Endometrium (tissue), 2 donors: ENCODE data around the gene KDM7A.

Experiments
- FAIRE-seq: peaks from 2 replicates; lab custom pipeline; 2012; peaks lifted over from hg19 to GRCh38; lab: Jason Lieb, UNC
- donor health status: control.
- donor health status: control.

KDM7A gene

DNA sequence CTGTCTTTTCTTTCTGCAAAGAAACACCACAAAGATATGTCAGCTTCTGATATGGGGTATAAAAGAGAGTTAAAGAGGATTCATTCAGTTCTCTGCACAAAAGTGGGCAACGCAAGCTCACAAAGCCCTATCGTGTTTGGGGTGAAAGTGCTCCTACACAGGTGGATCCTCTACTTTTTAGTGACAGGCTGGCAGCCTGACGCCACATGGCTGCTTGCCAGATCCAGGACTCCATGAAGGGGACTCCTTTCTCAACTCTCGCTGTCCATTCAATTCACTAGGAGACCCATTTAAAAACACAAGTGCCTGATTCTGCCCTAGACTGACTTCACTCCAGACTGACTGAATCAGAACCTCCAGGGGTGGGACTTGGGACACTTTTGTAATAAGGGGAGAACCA is 122.0 kb downstream of the KDM7A start:
- no peak for FAIRE-seq

DNA sequence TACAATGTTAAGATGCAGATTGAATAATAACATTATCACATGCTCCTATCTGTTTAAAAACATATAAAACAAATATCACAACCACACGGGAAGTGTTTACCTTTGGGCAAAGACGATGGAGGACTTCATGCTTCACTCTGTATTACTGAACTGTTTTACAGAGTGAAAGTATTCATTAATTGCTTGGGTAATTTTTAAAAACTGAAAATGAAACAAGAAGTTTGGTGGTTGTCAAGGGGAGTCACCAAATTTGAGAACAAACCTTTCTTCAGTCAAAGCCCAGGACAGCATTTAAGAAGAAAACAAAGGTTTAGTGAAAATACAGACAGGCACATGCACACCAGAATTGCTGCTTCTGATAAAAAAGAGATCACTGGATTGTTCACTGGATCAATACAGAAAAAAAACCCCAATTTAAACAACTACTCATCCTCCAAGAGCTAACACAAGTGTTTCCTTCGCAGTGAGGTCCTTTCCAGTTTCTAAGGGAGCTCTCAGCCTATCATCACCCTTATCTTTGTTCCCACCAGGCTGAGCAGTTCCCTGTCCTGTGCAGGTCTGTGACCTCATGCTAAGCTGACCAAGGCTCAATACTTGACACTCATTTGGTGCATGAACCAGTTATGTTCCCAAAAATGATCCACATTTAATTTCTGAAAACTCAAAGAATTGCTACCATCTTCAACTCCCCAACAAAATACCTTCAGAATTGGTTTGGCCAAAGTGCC is 122.8 kb downstream of the KDM7A start:
- FAIRE-seq = no peak

DNA sequence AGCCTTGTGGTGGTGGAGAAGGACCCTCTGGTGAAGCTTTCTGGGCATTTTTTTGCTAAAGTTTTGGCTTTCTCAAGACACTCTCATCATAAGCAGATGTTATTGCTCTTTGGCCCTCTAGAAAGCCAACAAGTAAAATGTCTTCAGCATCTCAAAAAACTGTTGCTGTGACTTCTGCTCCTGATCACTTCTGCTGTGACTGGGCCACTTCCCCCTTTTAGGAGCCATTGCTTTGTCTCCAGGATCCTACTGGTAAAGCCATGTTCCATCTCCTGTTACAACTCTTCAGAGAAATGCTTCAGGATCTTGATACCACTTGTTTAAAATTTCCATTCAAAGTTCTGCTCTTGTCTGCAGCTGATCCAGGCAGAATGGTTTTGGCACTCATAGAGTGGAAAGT is 125.0 kb downstream of the KDM7A start:
- no peak for FAIRE-seq

DNA sequence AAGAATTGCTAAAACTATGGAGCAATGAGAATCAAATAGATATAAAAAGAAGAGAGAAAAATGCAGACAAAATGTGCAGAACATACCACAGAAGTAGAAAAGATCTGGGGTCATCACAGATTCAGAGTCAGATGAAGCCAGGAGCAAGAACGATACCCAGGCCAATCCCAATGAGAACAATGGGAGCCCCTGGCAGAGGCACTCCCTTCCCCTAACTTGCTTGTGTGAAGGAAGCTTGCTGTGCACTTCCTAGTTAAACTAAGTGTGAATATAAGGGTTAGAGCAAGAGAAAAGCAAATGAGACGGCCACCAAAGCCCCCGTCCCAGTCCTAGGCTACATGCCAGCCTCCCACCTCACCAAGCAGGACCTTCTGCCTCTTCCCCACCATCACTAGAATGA is 126.7 kb downstream of the KDM7A start:
- FAIRE-seq = no peak

DNA sequence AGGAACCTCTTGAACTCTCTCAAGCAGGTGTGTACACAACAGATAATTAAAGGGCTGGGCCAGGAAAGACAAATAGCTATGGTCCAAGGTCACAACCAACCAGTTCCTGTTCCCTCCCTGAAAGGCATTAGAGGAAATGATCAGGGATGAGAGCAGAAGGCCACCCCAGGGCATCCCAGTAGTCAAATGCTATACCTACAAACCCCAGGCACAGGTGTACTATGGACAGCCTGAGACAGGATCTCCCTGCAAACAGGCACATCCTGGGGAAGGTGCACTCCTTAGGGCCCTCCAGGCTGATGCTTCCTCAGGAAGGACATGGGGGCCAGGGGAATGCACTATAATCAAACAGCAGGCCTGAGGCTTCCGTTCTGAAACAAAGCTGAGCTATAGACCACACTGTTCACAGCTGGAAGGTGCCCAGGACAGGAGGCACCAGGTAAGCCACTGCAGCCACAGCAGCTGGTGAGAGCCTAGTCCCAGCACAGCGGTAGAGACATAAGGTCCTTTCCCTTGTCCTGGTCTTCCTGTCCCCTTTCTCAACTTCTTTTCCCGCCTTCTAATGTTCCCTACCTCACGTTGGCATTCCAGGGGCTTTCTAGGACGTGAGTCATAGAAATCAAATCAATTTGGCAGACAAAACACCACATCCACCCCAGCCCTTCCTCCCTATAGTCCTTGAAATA is 127.3 kb downstream of the KDM7A start:
- no peak for FAIRE-seq

DNA sequence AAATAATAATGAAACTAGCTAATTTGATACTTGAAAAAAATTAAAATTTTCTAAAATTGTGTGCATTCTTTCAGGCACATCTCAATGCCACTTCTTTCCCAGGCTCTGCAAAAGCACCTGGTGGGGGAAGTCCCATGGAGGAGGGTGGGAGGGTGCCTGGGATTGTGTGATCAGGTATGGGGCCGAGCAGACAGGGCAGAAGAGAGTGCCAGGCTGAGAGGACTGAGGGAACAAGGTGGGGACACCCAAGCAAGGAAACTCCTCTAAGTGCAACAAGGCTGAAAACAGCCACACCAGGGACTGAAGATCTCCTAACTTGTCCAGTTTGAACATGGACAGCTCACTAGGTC is 127.8 kb downstream of the KDM7A start:
- no peak for FAIRE-seq

DNA sequence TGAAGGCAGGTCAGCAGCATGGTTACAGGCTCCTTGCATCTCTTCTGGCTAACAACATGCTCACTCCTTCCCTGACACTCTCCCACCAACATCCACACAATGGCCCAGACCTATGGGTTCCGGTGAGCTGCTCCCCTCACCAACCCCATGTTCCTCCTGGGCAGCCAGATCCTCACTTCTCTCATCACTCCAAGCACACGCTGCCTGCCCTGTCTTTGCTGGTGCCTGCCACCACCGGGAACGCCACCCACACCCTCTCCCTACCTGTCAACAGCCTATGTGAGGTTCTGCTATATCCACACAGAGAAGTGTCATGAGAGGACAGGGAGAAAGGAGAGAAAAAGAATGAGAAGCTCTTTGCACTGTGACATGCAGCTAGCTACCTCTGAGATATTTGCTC is 128.6 kb downstream of the KDM7A start:
- no peak for FAIRE-seq

DNA sequence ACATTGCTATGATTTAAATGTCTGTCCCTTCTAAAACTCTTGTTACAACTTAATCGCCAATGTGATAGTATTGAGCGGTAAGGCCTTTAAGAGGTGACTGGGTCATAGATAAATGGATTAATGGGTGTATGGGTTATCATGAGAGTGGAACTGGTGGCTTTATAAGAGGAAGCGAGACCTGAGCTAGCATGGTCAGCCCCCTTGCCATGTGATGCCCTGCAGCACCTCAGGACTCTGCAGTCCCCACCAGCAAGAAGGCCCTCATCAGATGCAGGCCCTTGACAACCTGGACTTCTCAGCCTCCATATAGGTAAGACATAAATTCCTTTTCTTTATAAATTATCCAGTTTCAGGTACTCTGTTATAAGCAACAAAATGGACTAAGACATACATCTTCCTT is 129.6 kb downstream of the KDM7A start:
- no peak for FAIRE-seq

DNA sequence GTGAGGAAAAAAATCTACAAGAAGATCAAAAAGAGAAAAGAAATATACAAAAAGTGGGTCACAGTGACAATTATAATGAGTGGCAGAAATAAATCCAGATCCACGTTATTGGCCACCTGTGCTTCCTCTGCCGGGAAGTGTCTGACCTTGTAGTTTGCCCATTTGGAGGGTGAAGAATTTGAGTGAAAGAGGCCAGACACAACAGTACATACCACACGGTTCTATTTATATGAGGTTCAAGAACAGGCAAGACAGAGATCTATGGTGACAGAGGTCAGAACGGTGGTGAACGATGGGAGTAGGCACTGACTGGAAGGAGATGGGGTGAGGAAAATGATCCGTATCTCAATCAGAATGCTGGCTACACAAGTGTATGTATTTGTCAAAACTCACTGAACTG is 131.1 kb downstream of the KDM7A start:
- FAIRE-seq = no peak

DNA sequence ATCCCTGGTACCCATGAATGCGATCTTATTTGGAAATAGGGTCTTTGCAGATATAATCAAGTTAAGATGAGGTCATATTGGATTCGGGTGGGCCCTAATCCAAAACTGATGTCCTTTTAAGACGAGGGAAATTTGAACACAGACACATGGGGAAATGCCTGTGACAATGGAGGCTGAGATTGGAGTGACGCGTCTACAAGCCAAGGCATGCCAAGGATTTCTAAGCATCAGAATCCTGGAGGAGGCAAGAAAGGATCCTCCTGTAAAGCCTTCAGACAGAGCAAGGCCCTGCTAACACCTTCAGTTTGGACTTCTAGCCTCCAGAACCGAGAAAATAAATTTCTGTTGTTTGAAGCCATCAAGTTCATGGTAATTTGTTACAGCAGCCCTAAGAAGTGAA is 132.5 kb downstream of the KDM7A start:
- FAIRE-seq = no peak

DNA sequence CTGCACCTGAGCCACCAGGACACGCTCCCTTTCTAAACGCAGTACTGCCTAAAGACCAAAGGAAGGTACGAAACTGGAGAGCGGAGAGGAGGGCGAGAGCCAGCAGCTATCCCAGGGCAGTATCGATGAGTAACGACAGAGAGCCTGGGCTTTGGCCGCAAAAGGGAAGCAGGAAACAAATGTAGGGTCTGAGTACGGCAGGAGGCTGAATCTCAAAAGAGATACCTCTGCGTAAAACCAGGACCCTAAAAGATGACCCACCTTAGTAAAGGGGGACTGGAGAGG is 134.5 kb downstream of the KDM7A start:
- FAIRE-seq = no peak

DNA sequence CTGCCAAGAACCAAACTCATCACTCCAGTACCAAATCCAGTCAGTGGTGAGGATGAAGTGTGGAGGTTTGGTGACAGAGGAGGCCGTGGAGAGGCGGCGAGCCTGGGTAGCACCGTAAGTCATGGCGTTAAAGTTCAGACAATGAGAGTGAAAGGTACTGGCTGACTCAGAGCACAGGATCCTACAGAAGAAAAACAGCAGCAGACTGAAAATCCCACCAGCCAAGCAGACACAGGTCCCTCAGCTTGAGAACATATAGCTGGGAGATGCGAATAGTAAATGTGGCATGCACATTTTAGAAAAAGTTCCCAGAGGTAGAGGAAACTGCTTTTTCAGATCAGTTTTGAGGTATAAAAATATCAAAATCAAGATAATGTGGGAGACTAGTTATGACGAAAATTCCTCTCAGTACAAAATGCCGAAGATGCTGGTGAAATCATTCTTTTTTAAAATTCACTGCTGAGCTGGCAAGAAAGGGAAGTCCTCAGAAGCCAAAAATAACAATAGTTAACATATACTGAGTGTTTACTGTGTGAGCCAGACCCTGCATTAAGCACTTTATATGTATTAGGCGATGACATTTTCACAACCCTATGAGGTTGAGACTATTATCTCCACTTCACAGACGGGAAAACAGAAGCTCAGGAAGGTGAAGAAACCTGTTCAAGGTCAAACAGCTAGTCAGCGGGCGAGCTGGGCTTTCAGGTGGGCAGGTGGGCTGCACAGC is 135.0 kb downstream of the KDM7A start:
- FAIRE-seq = no peak

DNA sequence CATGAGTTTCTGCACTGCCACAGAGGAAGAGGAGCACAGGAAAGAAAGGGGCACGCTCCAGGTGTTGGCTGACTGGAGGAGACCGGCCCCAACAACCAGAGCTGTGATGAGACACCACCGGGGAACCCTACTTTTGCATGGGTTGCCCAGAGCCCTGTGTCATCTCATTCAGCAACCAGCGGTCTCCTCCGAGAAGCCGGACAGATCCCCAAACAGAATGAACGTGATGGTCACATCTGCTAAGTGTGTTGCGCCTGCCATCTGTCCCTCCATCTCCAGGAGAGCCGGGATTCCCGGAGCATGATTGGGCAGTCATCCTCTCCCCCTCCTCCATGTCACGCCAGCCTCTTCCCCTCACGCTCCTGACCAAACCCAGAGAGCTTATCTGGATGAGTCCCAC is 136.9 kb downstream of the KDM7A start:
- FAIRE-seq = no peak

DNA sequence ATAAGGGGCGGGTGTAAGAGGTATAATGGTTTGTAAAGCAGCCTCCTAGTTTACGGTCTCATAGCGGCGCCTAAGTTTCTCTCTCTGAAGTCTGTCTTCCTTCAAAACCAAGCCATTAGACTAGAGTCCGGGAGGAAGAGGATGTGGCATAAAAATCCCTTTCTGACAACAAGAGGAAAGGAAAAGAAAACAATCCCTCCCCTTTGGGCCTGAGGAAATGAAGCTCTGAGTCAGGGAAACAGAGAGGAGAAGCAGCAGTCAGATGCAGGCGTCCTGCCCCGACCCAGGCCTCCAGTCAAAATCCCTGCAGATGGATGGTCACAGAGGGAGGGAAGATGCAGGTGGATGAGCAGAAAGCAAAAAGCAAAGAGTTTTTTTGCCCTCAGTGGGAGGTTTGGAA is 137.7 kb downstream of the KDM7A start:
- no peak for FAIRE-seq

DNA sequence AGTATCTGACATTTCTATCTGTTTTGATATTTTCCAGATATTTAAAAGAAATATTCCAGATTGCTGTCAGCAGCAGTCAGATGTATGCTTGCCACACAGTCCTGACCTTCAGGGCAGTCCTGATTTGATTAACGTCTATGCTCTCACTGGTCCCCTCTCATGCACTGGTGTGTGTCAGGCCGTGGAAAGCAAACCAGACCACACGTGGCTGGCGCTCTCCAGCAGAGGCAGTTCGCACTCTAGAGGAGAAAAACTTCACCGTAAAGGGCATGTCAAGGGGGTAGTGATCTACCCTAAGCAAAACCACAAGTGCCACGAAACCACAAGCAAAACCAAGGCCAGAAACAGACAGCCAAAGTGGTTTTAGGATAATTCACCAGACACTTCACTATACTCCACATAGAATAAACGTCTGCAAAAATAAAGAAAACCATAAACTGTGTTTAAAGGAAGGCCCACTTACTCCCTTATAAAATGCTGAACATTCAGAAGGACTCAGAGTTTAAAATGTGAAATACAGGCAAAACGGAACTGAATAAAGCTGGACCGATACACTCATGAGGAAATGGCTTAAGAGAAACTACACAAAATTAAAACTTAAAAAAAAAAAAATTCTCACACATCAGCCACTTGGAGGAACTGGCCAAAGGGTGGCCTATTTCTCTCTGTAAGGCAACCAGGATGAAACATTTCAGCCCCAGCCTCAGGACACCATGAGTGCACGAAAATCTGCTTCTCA is 140.4 kb downstream of the KDM7A start:
- FAIRE-seq = no peak

DNA sequence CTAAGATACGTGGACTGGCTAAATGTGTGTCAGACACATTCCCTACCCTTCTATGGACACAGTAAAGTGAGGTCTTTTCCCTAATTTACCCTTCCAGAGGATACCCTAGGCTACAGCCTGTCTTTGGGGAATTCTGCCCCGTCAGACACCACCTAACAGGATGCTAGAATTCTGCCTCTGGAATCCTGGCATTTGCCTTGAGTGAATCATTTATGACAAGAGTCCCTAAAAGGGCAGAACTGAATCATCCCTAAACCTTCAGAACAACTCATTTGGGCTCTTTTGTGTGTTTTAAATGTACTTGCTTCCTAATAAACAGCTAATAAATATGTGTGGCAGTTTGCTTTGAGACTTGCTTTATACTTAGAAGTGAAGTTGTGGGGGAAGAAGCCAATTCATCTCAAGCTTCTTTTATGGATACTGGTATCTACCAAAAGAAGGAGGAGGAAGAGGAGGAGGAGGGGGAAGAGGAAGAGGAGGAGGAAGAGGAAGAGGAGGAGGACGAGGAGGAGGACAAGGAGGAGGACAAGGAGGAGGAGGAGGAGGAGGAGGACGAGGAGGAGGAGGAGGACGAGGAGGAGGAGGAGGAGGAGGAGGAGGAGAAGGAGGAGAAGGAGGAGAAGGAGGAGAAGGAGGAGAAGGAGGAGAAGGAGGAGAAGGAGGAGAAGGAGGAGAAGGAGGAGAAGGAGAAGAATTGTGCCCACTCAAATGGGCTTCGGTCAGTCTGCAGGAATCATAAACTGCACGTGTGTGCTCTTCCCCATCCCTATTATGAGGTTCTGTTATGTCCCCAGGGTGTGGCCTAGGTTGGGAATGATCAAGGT is 141.2 kb downstream of the KDM7A start:
- no peak for FAIRE-seq
